SH-SY5Y (cell line): ENCODE measurements around the gene ILF3.

Experiments
- GATA2 ChIP-seq: IDR thresholded peaks from 2 replicates; pipeline ENCODE4 v1.6.1; 2011; ENCODE audit warnings: mild to moderate bottlenecking, low read depth, low read length
- GATA3 ChIP-seq: IDR thresholded peaks from 2 replicates; pipeline ENCODE4 v1.6.1; 2011; ENCODE audit warnings: low read depth, mild to moderate bottlenecking, low read length, moderate library complexity

- TF ChIP-seq GATA2: no peak
- no peak for TF ChIP-seq GATA3
Measured at GRCh38 chr19:10679743-10680142, 25.6 kb downstream of the ILF3 start.
